Lower leg skin (tissue), 3 donors: ENCODE data around the gene DPPA4.

Experiments
- CTCF ChIP-seq, 3 donors: fragments of 450-650 bp; IDR thresholded peaks; one replicate each; pipeline ENCODE4 v1.5.1; 2016; ENCODE audit warnings: antibody characterized with exemption in 3 of 3, mild to moderate bottlenecking in 3 of 3, moderate library complexity in 2 of 3
- POLR2A ChIP-seq, 2 donors: fragments of 450-650 bp; IDR thresholded peaks; one replicate each; pipeline ENCODE4 v1.6.1; 2016 to 2017; ENCODE audit warnings: antibody characterized with exemption in 2 of 2, mild to moderate bottlenecking in 1 of 2, moderate library complexity in 1 of 2

GRCh38 chr3:109284071-109284470 lies 53.3 kb downstream of the DPPA4 start:
- TF ChIP-seq CTCF (IDR thresholded peaks at IDR 0.05) (no peak), POLR2A (IDR thresholded peaks at IDR 0.05) (no peak)
